ENCODE data around the gene PRIMPOL.
A peak's percentile ranks its signal among the peaks of the same experiment; 100 is the strongest.

PRIMPOL gene

DNA sequence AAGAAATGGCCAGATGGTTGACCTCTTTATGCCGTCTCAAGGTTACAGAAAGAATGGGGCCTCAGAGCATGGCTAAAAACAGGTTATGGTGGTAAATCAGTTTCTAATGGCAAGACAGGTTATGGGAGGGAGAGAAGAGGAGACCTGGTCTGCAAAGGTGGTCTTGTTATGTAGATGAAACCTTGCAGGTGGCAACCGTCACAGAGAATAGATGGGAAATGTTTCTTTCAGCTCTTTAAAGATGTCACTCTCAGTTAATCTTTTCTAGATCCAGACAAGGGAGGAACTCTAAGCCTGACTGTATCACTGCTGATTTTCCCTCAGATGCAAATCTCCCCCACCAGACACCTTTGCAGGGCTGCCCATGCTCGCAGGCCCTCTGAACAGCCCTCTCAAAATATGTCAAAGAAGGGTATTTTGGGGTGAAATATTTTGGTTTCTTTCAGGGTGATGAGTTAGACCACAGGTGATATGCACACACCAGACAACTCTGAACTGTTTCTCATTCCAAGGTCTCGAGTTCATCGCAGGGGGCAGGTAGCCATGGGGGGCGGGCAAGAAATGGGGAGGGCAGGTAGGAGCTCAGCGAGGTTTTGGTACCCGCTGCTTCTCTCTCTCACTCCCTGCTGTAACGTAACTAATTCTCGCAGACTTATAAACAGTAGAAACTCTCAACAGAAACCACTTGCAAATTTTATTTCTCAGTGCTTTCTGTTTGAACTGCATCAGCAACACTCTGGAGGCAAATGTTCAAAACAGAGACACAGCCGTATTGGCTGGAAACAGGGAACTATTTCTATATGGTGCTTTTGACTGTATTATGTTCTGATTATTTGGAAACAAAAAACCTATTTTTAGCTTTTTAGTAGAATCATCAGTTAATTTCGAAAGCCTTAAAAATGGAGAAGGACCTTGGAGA lies 32.6 kb upstream of the PRIMPOL start:
- H2AK5ac ChIP-seq (ENCODE audit: low read length) = no peak overlapping the region
- no peaks in the 10 kb centered on the region for H3K27me3 ChIP-seq (ENCODE audit: insufficient read depth, low read length)
- no CpG with 5 or more reads among the region's 12 CpGs for WGBS (ENCODE audit: extremely low coverage, insufficient coverage, insufficient read length)
- H3K27ac ChIP-seq (ENCODE audit: low read depth, low read length) = no peak overlapping the region
- no peaks in the 10 kb centered on the region for H3K79me2 ChIP-seq (ENCODE audit: control insufficient read depth, insufficient read depth, low read length, poor library complexity)
- no peak overlapping the region for H3K14ac ChIP-seq (ENCODE audit: low read length)
- H3K4me2 ChIP-seq (ENCODE audit: low read length) = no peak overlapping the region
- H2AFZ ChIP-seq (ENCODE audit: insufficient read depth, low read length, poor library complexity) = no peak overlapping the region
- H4K8ac ChIP-seq (ENCODE audit: low read depth, low read length) = no peak overlapping the region
- DNase-seq = no peak
- H3K4ac ChIP-seq (ENCODE audit: low read depth, low read length) = no peak overlapping the region
- H3K36me3 ChIP-seq (ENCODE audit: control insufficient read depth in 1 of 2, insufficient read depth in 2 of 2, low read length in 2 of 2) = no peaks in the 10 kb centered on the region
- no peak overlapping the region for H2BK120ac ChIP-seq (ENCODE audit: insufficient read depth, low read length, poor library complexity)
- H2BK12ac ChIP-seq (ENCODE audit: low read length) = no peak overlapping the region
- H2BK5ac ChIP-seq (ENCODE audit: low read depth, low read length, poor library complexity) = no peak overlapping the region
- no peaks in the 10 kb centered on the region for H3K4me1 ChIP-seq (ENCODE audit: control insufficient read depth in 1 of 2, insufficient read depth in 2 of 2, low read length in 2 of 2)
- no peak overlapping the region for H3K9ac ChIP-seq (ENCODE audit: low read length)
- no peaks in the 10 kb centered on the region for H3K79me1 ChIP-seq (ENCODE audit: low read length)
- H4K12ac ChIP-seq (ENCODE audit: low read depth, low read length) = no peak overlapping the region
- H3K23ac ChIP-seq (ENCODE audit: low read length) = no peak overlapping the region
- no peak overlapping the region for H3K18ac ChIP-seq (ENCODE audit: low read length)
- no peak overlapping the region for H4K91ac ChIP-seq (ENCODE audit: low read depth, low read length)
- H3K4me3 ChIP-seq (ENCODE audit: low read depth, low read length) = peak overlapping the region; percentile 46
- H3K9me3 ChIP-seq (ENCODE audit: insufficient read depth, low read depth, low read length) = peaks cover 3% of the 10 kb centered on the region

DNA sequence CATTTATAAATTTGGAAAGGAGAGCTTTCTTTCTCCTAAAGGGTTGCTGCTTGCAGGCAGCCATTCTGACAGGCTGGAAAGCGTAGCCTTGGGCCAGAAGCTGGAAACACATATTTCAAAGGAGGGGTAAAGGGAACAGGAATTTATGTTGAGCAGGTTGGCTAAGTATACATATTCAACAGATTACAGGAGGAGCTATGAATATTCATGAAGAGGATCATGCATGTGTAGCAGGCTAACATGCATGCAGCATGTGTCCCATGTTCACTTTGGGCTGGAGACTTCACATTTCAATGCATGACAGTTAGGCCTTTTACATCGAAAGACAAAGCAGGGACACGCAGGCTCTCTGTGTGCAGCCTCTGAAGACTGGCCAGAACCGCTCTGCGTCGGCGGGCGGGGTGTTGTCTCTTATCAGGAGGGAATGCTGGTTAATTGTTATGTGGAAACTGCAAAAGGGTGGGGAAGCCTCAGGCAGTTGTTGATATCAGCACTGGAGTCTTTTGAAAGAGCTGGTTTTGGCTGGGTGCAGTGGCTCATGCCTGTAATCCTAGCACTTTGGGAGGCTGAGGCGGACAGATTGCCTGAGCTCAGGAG lies 31.8 kb upstream of the PRIMPOL start:
- H3K79me2 ChIP-seq (ENCODE audit: control insufficient read depth, insufficient read depth, low read length, poor library complexity) = no peaks in the 10 kb centered on the region

DNA sequence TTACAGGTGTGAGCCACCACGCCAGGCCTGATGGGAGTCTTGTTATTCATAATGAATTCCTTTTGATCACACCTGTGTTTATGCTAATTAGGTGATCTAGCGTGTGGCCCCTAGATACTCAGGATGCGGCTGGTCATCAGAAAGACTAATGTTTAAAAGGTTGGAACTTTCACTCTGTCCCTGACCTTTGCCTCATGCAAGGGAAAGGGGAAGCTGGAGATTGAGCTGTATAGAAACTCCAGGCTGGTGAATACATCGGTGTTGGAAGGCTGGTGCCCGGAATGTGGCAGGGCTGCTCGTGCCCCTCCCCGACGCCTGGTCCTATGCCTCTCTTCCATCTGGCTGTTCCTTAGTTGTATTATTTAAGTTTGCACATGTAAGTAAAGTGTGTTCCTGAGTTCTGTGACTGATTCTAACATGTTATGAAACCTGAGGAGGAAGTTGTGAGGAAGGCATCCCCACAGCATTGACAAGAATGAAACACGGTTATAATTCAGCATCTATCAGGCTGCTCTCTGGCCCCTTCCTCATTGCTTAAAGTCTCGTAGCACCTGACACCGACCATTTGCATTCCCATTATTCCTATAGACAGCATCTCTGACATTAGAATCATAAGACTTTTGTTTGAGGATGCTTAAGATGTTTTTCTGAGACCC lies 29.2 kb upstream of the PRIMPOL start:
- H3K4me2 ChIP-seq (ENCODE audit: low read length) = no peak overlapping the region
- no peak overlapping the region for H4K8ac ChIP-seq (ENCODE audit: low read depth, low read length)
- H3K4me1 ChIP-seq (ENCODE audit: control insufficient read depth in 1 of 2, insufficient read depth in 2 of 2, low read length in 2 of 2) = peaks cover 2% of the 10 kb centered on the region in 2 experiments
- no peak overlapping the region for H2BK12ac ChIP-seq (ENCODE audit: low read length)
- H2AK5ac ChIP-seq (ENCODE audit: low read length) = no peak overlapping the region
- H3K79me2 ChIP-seq (ENCODE audit: control insufficient read depth, insufficient read depth, low read length, poor library complexity) = peaks cover 1% of the 10 kb centered on the region
- WGBS (ENCODE audit: extremely low coverage, insufficient coverage, insufficient read length) = no CpG with 5 or more reads among the region's 11 CpGs
- H4K12ac ChIP-seq (ENCODE audit: low read depth, low read length) = no peak overlapping the region
- H3K27ac ChIP-seq (ENCODE audit: low read depth, low read length) = no peak overlapping the region
- H2BK120ac ChIP-seq (ENCODE audit: insufficient read depth, low read length, poor library complexity) = no peak overlapping the region
- no peak overlapping the region for H3K14ac ChIP-seq (ENCODE audit: low read length)
- H2AFZ ChIP-seq (ENCODE audit: insufficient read depth, low read length, poor library complexity) = no peak overlapping the region
- no peak overlapping the region for H3K23ac ChIP-seq (ENCODE audit: low read length)
- DNase-seq = no peak
- peaks cover 2% of the 10 kb centered on the region for H3K9me3 ChIP-seq (ENCODE audit: insufficient read depth, low read depth, low read length)
- H3K27me3 ChIP-seq (ENCODE audit: insufficient read depth, low read length) = no peaks in the 10 kb centered on the region
- H2BK5ac ChIP-seq (ENCODE audit: low read depth, low read length, poor library complexity) = no peak overlapping the region
- H3K36me3 ChIP-seq (ENCODE audit: control insufficient read depth in 1 of 2, insufficient read depth in 2 of 2, low read length in 2 of 2) = peaks cover 0 to 2% of the 10 kb centered on the region in 2 experiments
- H4K91ac ChIP-seq (ENCODE audit: low read depth, low read length) = no peak overlapping the region
- H3K4ac ChIP-seq (ENCODE audit: low read depth, low read length) = no peak overlapping the region
- no peak overlapping the region for H3K18ac ChIP-seq (ENCODE audit: low read length)
- no peaks in the 10 kb centered on the region for H3K79me1 ChIP-seq (ENCODE audit: low read length)
- H3K4me3 ChIP-seq (ENCODE audit: low read depth, low read length) = no peak overlapping the region
- no peak overlapping the region for H3K9ac ChIP-seq (ENCODE audit: low read length)

More for the DNA sequence above, 31.8 kb upstream of the PRIMPOL start:
- no peak overlapping the region for H4K8ac ChIP-seq (ENCODE audit: low read depth, low read length)
- WGBS (ENCODE audit: extremely low coverage, insufficient coverage, insufficient read length) = no CpG with 5 or more reads among the region's 9 CpGs
- no peak overlapping the region for H3K9ac ChIP-seq (ENCODE audit: low read length)
- no peak overlapping the region for H3K4ac ChIP-seq (ENCODE audit: low read depth, low read length)
- H2AFZ ChIP-seq (ENCODE audit: insufficient read depth, low read length, poor library complexity) = no peak overlapping the region
- H3K18ac ChIP-seq (ENCODE audit: low read length) = no peak overlapping the region
- no peaks in the 10 kb centered on the region for H3K79me1 ChIP-seq (ENCODE audit: low read length)
- H3K4me3 ChIP-seq (ENCODE audit: low read depth, low read length) = no peak overlapping the region
- no peak overlapping the region for H2BK120ac ChIP-seq (ENCODE audit: insufficient read depth, low read length, poor library complexity)
- no peak overlapping the region for H2AK5ac ChIP-seq (ENCODE audit: low read length)
- H3K23ac ChIP-seq (ENCODE audit: low read length) = no peak overlapping the region
- no peaks in the 10 kb centered on the region for H3K36me3 ChIP-seq (ENCODE audit: control insufficient read depth in 1 of 2, insufficient read depth in 2 of 2, low read length in 2 of 2)
- H3K9me3 ChIP-seq (ENCODE audit: insufficient read depth, low read depth, low read length) = peaks cover 3% of the 10 kb centered on the region
- H3K27me3 ChIP-seq (ENCODE audit: insufficient read depth, low read length) = no peaks in the 10 kb centered on the region
- H2BK5ac ChIP-seq (ENCODE audit: low read depth, low read length, poor library complexity) = no peak overlapping the region
- H3K4me2 ChIP-seq (ENCODE audit: low read length) = no peak overlapping the region
- no peaks in the 10 kb centered on the region for H3K4me1 ChIP-seq (ENCODE audit: control insufficient read depth in 1 of 2, insufficient read depth in 2 of 2, low read length in 2 of 2)
- H3K27ac ChIP-seq (ENCODE audit: low read depth, low read length) = no peak overlapping the region
- H3K14ac ChIP-seq (ENCODE audit: low read length) = no peak overlapping the region
- H2BK12ac ChIP-seq (ENCODE audit: low read length) = no peak overlapping the region
- peak; percentile 93 to 94 for DNase-seq
- no peak overlapping the region for H4K12ac ChIP-seq (ENCODE audit: low read depth, low read length)
- no peak overlapping the region for H4K91ac ChIP-seq (ENCODE audit: low read depth, low read length)

- peaks cover 2% of the 10 kb centered on the region for H3K9me3 ChIP-seq (ENCODE audit: insufficient read depth, low read depth, low read length)
- no peak overlapping the region for H2BK5ac ChIP-seq (ENCODE audit: low read depth, low read length, poor library complexity)
- no peak overlapping the region for H3K4me2 ChIP-seq (ENCODE audit: low read length)
- H2BK12ac ChIP-seq (ENCODE audit: low read length) = no peak overlapping the region
- H3K4me3 ChIP-seq (ENCODE audit: low read depth, low read length) = no peak overlapping the region
- no peak overlapping the region for H3K23ac ChIP-seq (ENCODE audit: low read length)
- no peak overlapping the region for H4K8ac ChIP-seq (ENCODE audit: low read depth, low read length)
- no peak overlapping the region for H4K12ac ChIP-seq (ENCODE audit: low read depth, low read length)
- peaks cover 6 to 7% of the 10 kb centered on the region in 2 experiments for H3K4me1 ChIP-seq (ENCODE audit: control insufficient read depth in 1 of 2, insufficient read depth in 2 of 2, low read length in 2 of 2)
- no peaks in the 10 kb centered on the region for H3K27me3 ChIP-seq (ENCODE audit: insufficient read depth, low read length)
- H2AK5ac ChIP-seq (ENCODE audit: low read length) = no peak overlapping the region
- H3K14ac ChIP-seq (ENCODE audit: low read length) = no peak overlapping the region
- H3K18ac ChIP-seq (ENCODE audit: low read length) = no peak overlapping the region
- peaks cover 1% of the 10 kb centered on the region for H3K79me2 ChIP-seq (ENCODE audit: control insufficient read depth, insufficient read depth, low read length, poor library complexity)
- H3K27ac ChIP-seq (ENCODE audit: low read depth, low read length) = no peak overlapping the region
- no peak overlapping the region for H2BK120ac ChIP-seq (ENCODE audit: insufficient read depth, low read length, poor library complexity)
- H2AFZ ChIP-seq (ENCODE audit: insufficient read depth, low read length, poor library complexity) = no peak overlapping the region
- DNase-seq = no peak
- no peak overlapping the region for H4K91ac ChIP-seq (ENCODE audit: low read depth, low read length)
- H3K4ac ChIP-seq (ENCODE audit: low read depth, low read length) = no peak overlapping the region
- H3K79me1 ChIP-seq (ENCODE audit: low read length) = no peaks in the 10 kb centered on the region
- WGBS (ENCODE audit: extremely low coverage, insufficient coverage, insufficient read length) = no CpG with 5 or more reads among the region's 3 CpGs
- H3K9ac ChIP-seq (ENCODE audit: low read length) = no peak overlapping the region
- H3K36me3 ChIP-seq (ENCODE audit: control insufficient read depth in 1 of 2, insufficient read depth in 2 of 2, low read length in 2 of 2) = peaks cover 0 to 2% of the 10 kb centered on the region in 2 experiments
Observed at GRCh38 chr4:184621518-184621917, 28.0 kb upstream of the PRIMPOL start.
